HL-60 (cell line): ENCODE measurements around the gene PAWR.

Source experiments
- DNase-seq, 2 experiments: peaks; one replicate each; pipeline ENCODE4 v3.0.0-alpha.2; 2010 to 2020; ENCODE audit warnings: low read depth in 1 of 2, low spot score in 1 of 2
- H3K27ac ChIP-seq: fragments of 250-450 bp; sonication (Bioruptor Pico); replicated peaks from 2 replicates; pipeline ENCODE4 v1.5.1; 2020; ENCODE audit warnings: mild to moderate bottlenecking, moderate library complexity
- H3K27me3 ChIP-seq: fragments of 250-450 bp; sonication (Bioruptor Pico); 2 replicates; pipeline ENCODE4 v1.5.1; 2021; ENCODE audit warnings: mild to moderate bottlenecking, moderate library complexity; ENCODE audit not compliant: insufficient read depth, poor library complexity, severe bottlenecking
- H3K4me3 ChIP-seq: replicated peaks from 2 replicates; pipeline ENCODE4 v1.5.1; 2011; ENCODE audit warnings: mild to moderate bottlenecking, control low read depth, low read length; ENCODE audit not compliant: insufficient read depth
- GABPA ChIP-seq: IDR thresholded peaks from 2 replicates; pipeline ENCODE4 v1.6.1; 2012; ENCODE audit warnings: low read depth
- POLR2AphosphoS5 ChIP-seq: IDR thresholded peaks from 2 replicates; pipeline ENCODE4 v1.6.1; 2012; ENCODE audit warnings: low read depth
- SPI1 ChIP-seq: IDR thresholded peaks from 2 replicates; pipeline ENCODE4 v1.6.1; 2012; ENCODE audit warnings: low read depth, mild to moderate bottlenecking, borderline replicate concordance
- TF ChIP-seq, protein P1 (sequence below): IDR thresholded peaks from one replicate; pipeline ENCODE4 v1.5.1; 2011; ENCODE audit warnings: low read length, control low read depth, inconsistent platforms; ENCODE audit not compliant: insufficient read depth
- TF ChIP-seq, protein P2 (sequence below): IDR thresholded peaks from 2 replicates; pipeline ENCODE4 v1.6.1; 2012; ENCODE audit warnings: low read depth; ENCODE audit not compliant: insufficient replicate concordance

Gene PAWR

DNA sequence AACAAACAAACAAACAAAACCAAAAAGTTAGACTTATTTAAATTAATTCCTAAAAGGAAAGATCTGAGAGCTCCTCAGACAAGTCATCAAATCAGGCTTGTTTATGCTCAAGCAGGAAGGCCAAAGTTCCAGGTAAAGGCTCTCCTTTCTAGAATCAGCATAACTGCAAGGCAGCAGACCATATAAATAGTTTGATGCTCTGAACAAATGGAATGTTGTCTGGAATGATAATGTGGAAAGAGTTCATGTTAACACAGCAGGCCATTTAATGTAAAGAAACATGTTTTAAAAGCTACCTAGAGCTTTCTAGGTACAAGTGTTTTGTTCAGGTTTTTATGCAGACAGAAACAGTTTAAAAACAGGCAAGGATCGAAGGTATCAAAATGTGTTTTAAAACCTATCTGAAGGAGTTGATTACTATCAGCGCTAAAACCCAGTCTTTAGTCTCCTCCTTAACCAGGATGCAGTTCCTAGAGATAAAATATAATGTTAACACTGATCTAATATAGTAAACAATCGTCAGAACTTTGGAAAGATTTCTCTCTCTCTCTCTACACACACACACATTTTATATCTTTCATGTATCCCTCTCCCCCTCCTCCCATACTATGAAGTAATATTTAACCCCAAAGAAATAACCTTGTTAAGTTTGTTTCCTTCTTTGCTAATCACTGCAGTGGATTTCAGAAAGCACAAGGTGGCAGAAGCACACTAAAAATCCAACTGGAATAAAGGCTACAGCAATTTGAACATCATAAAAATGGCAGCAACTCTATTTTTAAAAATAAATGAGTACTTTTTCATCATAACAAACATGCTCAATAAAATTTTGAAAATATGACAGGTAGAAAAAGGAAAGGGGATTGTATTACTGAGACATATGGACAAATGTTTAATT lies 135.5 kb downstream of the PAWR start:
- H3K4me3 ChIP-seq, result no peak overlapping the region
- no peak overlapping the region for H3K27ac ChIP-seq
- TF ChIP-seq GABPA (no peak), SPI1 (no peak), POLR2AphosphoS5 (no peak)
- TF ChIP-seq, protein P1, sequence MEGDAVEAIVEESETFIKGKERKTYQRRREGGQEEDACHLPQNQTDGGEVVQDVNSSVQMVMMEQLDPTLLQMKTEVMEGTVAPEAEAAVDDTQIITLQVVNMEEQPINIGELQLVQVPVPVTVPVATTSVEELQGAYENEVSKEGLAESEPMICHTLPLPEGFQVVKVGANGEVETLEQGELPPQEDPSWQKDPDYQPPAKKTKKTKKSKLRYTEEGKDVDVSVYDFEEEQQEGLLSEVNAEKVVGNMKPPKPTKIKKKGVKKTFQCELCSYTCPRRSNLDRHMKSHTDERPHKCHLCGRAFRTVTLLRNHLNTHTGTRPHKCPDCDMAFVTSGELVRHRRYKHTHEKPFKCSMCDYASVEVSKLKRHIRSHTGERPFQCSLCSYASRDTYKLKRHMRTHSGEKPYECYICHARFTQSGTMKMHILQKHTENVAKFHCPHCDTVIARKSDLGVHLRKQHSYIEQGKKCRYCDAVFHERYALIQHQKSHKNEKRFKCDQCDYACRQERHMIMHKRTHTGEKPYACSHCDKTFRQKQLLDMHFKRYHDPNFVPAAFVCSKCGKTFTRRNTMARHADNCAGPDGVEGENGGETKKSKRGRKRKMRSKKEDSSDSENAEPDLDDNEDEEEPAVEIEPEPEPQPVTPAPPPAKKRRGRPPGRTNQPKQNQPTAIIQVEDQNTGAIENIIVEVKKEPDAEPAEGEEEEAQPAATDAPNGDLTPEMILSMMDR, result no peak
- TF ChIP-seq, protein P2, sequence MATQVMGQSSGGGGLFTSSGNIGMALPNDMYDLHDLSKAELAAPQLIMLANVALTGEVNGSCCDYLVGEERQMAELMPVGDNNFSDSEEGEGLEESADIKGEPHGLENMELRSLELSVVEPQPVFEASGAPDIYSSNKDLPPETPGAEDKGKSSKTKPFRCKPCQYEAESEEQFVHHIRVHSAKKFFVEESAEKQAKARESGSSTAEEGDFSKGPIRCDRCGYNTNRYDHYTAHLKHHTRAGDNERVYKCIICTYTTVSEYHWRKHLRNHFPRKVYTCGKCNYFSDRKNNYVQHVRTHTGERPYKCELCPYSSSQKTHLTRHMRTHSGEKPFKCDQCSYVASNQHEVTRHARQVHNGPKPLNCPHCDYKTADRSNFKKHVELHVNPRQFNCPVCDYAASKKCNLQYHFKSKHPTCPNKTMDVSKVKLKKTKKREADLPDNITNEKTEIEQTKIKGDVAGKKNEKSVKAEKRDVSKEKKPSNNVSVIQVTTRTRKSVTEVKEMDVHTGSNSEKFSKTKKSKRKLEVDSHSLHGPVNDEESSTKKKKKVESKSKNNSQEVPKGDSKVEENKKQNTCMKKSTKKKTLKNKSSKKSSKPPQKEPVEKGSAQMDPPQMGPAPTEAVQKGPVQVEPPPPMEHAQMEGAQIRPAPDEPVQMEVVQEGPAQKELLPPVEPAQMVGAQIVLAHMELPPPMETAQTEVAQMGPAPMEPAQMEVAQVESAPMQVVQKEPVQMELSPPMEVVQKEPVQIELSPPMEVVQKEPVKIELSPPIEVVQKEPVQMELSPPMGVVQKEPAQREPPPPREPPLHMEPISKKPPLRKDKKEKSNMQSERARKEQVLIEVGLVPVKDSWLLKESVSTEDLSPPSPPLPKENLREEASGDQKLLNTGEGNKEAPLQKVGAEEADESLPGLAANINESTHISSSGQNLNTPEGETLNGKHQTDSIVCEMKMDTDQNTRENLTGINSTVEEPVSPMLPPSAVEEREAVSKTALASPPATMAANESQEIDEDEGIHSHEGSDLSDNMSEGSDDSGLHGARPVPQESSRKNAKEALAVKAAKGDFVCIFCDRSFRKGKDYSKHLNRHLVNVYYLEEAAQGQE, result no peak
- no peaks in the 10 kb centered on the region for H3K27me3 ChIP-seq
- DNase-seq, result no peak

DNA sequence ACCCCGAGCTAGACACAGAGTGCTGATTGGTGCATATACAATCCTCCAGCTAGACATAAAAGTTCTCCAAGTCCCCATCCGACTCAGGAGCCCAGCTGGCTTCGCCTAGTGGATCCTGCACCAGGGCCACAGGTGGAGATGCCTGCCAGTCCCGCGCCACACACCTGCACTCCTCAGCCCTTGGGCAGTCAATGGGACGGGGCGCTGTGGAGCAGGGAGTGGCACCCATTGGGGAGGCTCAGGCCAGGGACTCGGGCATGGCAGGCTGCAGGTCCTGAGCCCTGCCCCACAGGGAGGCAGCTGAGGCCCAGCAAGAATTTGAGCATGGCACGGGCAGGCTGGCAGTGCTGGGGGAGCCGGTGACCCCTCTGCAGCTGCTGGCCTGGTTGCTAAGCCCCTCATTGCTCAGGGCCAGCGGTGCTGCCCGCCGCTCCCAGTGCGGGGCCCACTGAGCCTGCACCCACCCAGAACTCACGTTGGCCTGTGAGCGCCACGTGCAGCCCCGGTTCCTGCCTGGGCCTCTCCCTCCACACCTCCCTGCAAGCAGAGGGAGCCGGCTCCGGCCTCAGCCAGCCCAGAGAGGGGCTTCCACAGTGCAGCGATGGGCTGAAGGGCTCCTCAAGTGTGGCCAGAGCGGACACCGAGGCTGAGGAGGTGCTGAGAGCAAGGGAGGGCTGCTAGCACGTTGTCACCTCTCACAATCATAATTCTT lies 136.7 kb downstream of the PAWR start:
- H3K27ac ChIP-seq, result no peak overlapping the region
- no peaks in the 10 kb centered on the region for H3K27me3 ChIP-seq
- TF ChIP-seq, protein P2, result no peak
- TF ChIP-seq GABPA, result no peak
- TF ChIP-seq POLR2AphosphoS5, result no peak
- no peak for TF ChIP-seq SPI1
- TF ChIP-seq, protein P1, result no peak
- no peak overlapping the region for H3K4me3 ChIP-seq
- DNase-seq, result no peak

DNA sequence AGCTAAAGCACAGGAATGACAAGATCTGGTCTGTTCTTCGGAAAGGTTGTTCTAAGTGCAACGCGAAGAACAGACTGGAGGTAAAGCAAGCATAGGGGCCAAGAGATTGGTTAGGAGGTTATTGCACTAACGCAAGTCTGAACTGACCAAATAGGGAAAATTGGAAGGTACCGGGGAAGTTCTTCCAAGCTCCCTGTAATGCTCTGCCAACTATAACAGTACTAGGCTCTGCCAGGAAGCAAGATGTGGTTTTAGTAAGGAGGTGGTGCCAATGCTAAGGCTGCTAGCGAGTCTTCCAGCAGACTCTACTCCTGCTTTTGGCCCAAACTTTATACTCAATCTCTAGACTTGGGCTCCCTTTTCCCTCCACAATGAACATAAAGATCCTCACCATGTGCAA lies 138.6 kb downstream of the PAWR start:
- no peak overlapping the region for H3K4me3 ChIP-seq
- TF ChIP-seq, protein P1, result no peak
- TF ChIP-seq POLR2AphosphoS5, result no peak
- TF ChIP-seq SPI1, result no peak
- TF ChIP-seq, protein P2, result no peak
- TF ChIP-seq GABPA, result no peak
- H3K27me3 ChIP-seq, result no peaks in the 10 kb centered on the region
- H3K27ac ChIP-seq, result no peak overlapping the region
- no peak for DNase-seq
